Measurements from ENCODE around the gene MANBA.
A peak's percentile ranks its signal among the peaks of the same experiment; 100 is the strongest.
"Not testable (repeated sequence)": the region's sequence is repeated elsewhere in the genome, so short reads cannot be mapped to it uniquely, and the experiment has no call there.

MANBA gene

DNA sequence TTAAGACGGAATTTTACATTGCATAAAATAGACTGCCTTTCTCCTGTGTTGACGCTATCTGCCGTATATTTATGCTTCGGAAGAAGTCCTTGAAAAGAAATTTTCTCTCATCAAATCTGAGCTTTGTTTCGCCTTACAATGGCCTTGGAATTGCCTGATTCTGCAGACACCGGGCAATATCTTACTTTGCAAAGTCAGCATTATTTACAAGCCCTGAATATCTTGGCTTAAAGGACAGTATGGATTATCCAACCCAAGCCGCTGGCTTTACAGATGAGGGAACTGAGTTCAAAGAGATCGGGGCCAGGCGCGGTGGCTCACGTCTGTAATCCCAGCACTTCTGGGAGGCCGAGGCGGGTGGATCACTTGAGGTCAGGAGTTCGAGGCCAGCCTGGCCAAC is 1.1 kb upstream of the MANBA start:
- no peak for DNase-seq (ENCODE audit: low spot score)

DNA sequence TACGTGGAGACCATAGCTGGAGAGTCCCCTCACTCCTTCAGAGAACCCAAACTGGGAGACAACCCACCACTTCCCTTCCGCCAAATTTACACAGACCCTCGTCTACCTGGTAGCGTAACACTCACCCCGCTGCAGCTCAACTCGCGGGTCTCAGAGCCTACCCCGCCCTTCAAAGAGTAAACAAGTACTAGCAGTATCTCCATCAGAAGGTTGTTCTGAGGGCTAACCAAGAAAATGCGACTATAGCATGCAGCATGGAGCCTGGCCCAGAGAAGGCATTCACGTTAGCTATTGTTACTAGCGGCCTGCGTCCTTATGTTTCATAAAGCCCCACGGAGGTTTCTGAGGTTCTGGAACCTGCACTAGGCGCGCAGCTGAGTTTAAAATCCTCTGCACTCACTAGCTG is 531 bp upstream of the MANBA start:
- no peak for DNase-seq (ENCODE audit: low spot score)

DNA sequence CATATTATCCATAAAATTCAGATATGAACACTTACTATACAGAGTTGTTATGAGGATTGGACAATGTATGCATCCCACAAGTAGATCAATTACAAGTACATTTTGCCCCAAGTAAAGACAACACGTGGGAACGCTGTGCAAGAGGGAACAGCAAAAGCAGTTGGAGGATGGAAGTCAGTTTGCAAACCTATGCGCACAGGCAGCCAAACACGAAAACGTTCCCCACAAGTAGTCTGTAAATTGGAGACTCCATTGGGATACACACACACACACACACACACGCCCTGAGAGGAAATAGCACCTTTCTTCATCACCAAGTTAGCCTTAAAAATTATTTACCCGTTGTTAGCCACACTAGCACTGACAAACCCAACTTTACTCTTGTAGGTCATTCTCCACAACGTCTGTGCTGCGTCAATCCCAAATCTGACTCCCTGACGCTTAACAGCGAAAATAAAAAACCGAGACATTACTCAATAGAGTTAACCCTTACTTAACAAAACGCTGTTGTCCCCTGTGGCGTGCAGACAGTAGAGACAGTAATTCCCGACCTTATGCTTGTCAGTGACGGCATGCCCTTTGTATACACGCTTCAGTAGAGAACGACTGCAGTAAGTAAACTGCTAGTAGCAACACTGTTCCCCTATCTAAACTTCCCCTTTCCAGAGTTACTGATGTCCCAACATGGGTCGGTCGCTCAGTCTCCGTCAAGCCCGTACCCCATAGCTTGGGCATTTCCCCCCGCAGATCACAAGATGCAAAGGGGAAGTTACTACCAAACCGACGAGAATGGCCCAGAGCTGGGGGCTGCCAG is 730 bp downstream of the MANBA start:
- DNase-seq (ENCODE audit: low spot score): peak; percentile 20

DNA sequence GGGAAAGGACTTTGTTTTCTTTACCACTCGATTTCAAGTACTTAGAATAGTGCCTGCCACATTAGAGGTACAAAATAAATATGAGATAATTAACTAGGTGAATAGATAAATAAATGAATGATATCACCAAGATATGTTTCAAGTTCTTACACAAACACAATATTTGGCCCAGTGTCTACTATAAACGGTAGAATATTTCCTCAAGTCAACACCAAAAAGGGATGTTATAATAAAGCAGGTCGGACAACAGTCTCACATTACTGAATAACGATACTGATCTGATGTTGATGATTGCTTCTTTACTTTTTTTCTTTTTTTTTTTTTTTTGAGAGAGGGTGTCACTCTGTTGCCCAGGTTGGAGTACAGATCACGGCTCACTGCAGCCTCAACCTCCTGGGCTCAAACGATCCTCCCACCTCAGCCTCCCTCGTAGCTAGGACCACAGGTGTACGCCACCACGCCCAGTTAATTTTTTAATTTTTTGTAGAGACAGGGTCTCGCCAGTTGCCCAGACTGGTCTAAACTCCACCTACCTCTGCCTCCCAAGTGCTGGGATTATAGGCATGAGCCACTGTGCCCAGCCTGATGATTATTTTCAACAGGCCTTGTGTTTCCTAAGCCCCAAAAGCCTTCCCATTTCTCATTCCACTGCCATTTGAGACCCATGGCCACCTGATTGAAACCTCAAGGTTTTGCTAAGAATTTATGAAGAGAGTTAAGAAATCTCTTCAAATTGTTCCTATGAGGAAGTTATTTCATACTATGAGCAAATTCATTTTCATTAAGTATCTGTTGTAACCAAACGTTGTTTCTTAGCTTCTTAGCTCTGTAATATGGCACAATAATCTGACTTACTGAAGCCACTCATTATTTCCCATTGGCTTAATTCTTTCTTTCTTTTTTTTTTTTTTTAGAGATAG is 2.3 kb downstream of the MANBA start:
- DNase-seq (ENCODE audit: low spot score): no peak

DNA sequence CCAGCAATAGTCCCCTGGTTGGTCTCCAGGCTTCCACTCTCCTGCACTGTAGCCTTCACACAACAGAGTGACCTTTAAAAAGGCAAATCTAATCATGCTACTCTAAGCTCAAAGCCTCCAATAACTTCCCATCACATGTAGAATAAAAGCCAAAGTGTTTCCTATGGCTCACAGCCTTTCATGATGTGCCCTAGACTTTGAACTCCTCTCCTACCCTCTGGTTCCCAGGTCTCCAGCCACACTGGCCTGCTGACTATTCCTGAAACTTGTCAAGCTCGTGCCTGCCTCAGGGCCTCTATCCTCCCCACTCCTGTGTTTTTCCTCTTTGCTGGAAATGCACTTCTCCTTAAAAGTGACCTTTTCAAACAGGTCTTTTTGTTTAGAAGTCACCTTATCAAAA is 3.1 kb downstream of the MANBA start:
- DNase-seq (ENCODE audit: low spot score): no peak

DNA sequence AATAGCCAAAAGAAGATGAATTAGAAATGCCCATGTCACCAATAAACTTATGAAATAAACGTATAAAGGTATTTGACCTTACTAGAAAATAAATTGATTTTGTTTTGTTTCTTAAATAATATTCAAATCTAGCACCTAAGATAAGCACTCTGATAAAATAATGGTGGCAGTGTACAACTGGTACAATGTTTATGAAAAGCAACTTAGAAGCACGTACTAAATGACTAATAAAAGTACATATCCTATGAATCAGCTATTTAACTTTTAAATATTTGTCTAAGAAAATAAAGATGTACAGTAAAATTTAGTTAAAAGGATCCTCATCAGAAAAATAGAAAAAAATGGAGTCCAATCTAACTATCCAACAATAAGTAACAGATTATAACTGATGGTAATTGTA is 6.7 kb downstream of the MANBA start:
- no peak for DNase-seq (ENCODE audit: low spot score)

- DNase-seq (ENCODE audit: low spot score): no peak
Observed at GRCh38 chr4:102751941-102752340, 8.8 kb downstream of the MANBA start.

GRCh38 chr4:102743352-102743751 is 17.4 kb downstream of the MANBA start:
- DNase-seq (ENCODE audit: low spot score): not testable (repeated sequence)

- DNase-seq (ENCODE audit: low spot score): not testable (repeated sequence)
Observed at GRCh38 chr4:102738802-102739201, 22.0 kb downstream of the MANBA start.

- no peak for DNase-seq (ENCODE audit: low spot score)
Observed at GRCh38 chr4:102736636-102737549, 23.9 kb downstream of the MANBA start.

DNA sequence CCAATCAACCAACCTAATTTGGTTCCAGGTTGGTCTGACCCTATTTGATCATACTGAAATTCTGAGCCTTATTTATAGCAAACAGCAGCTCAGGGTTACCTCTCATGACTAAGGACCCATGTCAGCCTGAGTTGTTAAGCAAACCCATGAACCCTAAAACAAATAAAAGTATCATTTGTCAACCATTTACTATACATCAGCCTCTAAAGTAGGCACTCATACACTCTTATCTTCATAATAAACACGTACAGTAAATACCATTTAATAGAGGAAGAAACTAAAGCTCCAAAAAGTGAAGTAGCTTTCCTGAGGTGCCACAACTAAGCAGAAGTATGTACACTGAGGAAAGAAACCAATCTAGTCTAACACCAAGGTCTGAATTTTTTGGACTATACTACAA is 25.2 kb downstream of the MANBA start:
- no peak for DNase-seq (ENCODE audit: low spot score)

DNA sequence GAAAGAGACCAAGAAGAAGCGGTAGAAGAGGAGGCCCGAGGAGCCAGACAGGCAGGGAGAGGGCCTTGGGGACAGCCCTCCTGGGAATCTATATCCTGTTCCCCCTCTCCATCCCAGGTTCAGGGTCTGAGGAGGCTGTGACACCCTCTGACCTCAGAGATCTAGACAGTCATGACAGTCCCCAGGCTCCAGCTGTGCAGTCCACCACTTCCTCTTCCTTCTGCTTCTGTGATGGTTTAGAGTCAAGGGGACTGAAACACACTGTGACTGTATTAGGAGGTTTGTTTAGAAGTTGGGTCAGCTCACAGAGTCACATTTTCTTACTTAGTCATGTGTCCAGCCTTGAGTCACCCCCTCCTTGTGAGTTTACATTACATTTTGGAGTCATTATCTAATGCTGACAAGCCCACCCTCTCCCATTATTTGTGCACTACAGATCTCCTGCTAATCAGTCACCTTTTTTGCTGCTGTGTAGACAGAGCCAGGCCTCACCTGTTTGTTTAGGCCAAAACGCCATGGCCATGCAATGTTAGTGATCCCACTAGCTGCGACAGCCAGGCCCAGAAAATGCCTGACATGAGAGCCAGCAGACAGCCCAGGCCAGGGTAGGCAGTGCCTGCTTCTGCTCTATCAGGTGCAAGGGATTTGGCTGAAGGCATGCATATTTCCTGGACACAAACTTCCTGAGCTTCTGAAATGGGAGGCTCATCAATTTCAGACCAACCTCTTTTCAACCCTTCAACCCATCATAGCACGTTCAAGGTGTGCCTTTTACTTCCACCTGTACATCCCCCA is 26.0 kb downstream of the MANBA start:
- DNase-seq (ENCODE audit: low spot score): no peak

- no peak for DNase-seq (ENCODE audit: low spot score)
Observed at GRCh38 chr4:102734116-102734515, 26.7 kb downstream of the MANBA start.

GRCh38 chr4:102733084-102733483 is 27.7 kb downstream of the MANBA start:
- DNase-seq (ENCODE audit: low spot score): no peak

- DNase-seq (ENCODE audit: low spot score): no peak
Observed at GRCh38 chr4:102732678-102733077, 28.1 kb downstream of the MANBA start.

DNA sequence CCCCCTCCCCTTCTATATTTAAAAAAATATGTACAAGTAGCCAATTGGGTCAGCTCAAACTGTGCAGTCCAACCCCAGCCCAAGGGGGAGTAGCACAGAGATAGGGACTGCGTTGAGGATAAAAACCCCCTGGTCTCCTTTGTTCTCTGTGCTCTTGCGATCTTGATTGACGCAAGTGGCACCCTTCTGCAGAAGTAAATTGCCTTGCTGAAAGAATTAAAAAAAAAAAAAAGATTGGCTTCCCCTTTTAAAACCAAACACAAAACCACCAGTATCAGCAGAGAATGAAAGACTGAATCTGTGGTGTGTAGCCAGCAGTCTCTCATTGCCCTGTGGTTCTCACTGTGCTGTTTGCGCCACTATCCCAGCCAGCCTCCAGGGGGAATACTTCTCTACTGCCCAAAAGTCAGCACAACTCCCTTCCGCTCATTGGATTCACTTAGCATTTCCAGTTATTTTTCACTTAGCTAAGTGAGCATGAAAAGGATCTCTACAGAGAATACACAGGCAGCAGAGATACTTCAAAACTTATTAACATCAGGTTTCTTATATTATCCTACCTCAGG is 29.7 kb downstream of the MANBA start:
- DNase-seq (ENCODE audit: low spot score): no peak

- DNase-seq (ENCODE audit: low spot score): not testable (repeated sequence)
Observed at GRCh38 chr4:102729486-102729885, 31.3 kb downstream of the MANBA start.

DNA sequence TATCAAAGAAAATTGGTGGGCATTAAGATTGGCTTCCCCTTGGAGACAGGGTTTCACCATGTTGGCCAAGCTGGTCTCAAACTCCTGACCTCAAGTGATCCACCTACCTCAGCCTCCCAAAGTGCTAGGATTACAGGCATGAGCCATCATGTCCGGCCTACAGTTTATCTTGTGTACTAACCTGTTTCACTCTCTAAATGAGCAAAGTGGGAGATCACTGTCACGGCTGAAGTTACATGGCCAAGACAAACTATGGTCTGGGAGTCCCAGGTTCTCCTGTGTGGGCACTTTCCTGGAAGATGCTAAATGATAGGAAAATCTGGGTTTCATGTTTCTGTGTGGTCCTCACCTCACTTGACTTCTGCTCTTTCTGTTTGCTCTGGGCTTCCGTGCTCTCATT is 33.8 kb downstream of the MANBA start:
- DNase-seq (ENCODE audit: low spot score): not testable (repeated sequence)

DNA sequence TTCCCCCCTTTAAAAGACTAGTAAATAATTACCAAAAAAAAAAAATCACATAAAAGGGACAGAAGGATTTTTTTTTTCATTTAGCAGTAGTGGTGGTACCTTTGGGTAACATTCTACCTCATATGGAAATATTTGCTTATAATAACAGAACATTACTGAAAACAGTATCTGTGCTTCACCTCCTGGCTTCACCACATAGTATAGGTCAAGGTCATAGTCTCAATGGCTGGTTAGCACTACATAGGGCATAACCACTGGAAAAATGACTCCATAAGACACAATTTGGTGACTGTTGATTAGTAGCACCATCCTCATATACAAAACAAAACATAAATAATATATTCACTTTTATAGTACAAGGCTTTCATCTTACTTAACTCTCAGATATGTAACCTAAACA is 34.7 kb downstream of the MANBA start:
- no peak for DNase-seq (ENCODE audit: low spot score)

DNA sequence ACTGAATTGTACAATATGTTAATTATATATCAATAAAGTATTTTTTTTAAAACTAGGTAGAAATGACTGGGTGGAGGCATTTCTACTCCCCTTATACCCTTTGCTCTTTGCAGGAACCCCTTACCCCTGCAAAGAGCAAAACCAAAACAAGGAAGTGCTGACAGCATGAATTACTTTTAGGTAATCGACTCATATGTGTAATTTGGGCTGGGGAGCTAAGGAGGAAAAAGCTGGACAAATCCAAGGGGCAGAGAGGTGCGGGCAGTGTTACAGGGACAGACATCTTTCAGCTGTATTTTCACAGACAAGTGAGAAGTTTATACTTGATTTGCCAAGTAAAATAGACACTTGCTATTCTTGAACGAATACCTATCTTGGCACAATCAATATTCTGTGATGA is 35.5 kb downstream of the MANBA start:
- DNase-seq (ENCODE audit: low spot score): no peak

DNA sequence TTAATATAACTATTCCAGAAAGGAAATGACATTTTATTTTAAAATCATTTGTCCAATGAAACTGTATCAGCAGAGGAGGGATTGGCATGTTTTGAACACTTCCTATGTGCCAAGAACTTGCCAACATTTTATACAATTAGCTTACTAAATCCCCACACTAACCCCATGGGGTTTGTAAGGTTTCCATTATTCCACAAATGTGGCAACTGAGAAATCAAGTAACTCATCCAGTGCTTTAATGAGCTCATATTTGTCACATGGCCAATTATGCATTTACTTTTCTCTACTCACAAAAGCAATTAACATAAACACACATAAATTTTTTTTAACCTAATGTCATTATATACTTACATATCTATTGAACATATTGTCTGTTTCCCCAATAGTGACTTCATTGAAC is 37.3 kb downstream of the MANBA start:
- DNase-seq (ENCODE audit: low spot score): no peak

Data from GM03348 (cell line).